ENCODE measurements around the gene CALD1. TPM values are rescaled to one million over a fixed set of nuclear protein-coding genes. Genes with fewer than 3 reads are reported as not detected.

CALD1 gene
- polyA plus RNA-seq, 12 donors: 106 to 268 (median 139) TPM; not detected in 1

- no peak for DNase-seq
Observed at GRCh38 chr7:134995239-134996096, 216.0 kb downstream of the CALD1 start.

- peak; percentile 6 for DNase-seq
Observed at GRCh38 chr7:134996097-134996550, 216.7 kb downstream of the CALD1 start.

- DNase-seq: no peak
Observed at GRCh38 chr7:134997214-134997885, 217.9 kb downstream of the CALD1 start.

GRCh38 chr7:134999136-134999535 lies 219.7 kb downstream of the CALD1 start:
- no peak for DNase-seq

- DNase-seq: no peak
Observed at GRCh38 chr7:135001390-135002165, 222.1 kb downstream of the CALD1 start.

GRCh38 chr7:135012229-135012628 lies 232.8 kb downstream of the CALD1 start:
- DNase-seq: no peak

Other genes with a start within 250 kb of the CALD1 start
- gene AKR1B15, start 230.5 kb upstream of the CALD1 start, polyA plus RNA-seq (ENCODE audit: insufficient read length in 12 of 12): under 1 TPM in 9 of 12 donors, not detected in 3; 0.18 to 0.74 (median 0.30) TPM
- gene BPGM, start 132.8 kb upstream of the CALD1 start, polyA plus RNA-seq (ENCODE audit: insufficient read length in 12 of 12): 10 to 100 TPM in 11 of 12 donors, not detected in 1; 16.7 to 55.2 (median 28.4) TPM
- gene AGBL3, start 206.9 kb downstream of the CALD1 start, polyA plus RNA-seq (ENCODE audit: insufficient read length in 12 of 12): 1 to 10 TPM in 10 of 12 donors, not detected in 2; 2.3 to 6.0 (median 4.0) TPM

Data from muscle of arm (tissue), 12 donors.